GM23338 (cell line): Measurements from ENCODE around the gene PAK1. TPM values are rescaled to one million over a fixed set of nuclear protein-coding genes. Genes with fewer than 3 reads are reported as not detected.
A peak's percentile ranks its signal among the peaks of the same experiment; 100 is the strongest.

Experiments used
- ATAC-seq: fragments of 200-7000 bp; cut with Tn5 transposase; 3 replicates; pipeline ENCODE4 v1.9.1; 2020
- DNase-seq: peaks from one replicate; pipeline ENCODE4 v3.0.0-alpha.2; 2015; ENCODE audit warnings: low spot score
- H2AFZ ChIP-seq: fragments of 200-600 bp; sonication (generic); 2 replicates; pipeline ENCODE4 v1.8.0; 2016; ENCODE audit warnings: antibody characterized with exemption, mild to moderate bottlenecking, moderate library complexity
- H3F3A ChIP-seq: fragments of 200-600 bp; sonication (generic); replicated peaks from 2 replicates; pipeline ENCODE4 v1.8.0; 2017; ENCODE audit warnings: antibody characterized with exemption, mixed run types, low read depth
- H3K27ac ChIP-seq: fragments of 200-600 bp; sonication (generic); 2 replicates; pipeline ENCODE4 v1.6.1; 2016; ENCODE audit warnings: low read depth
- H3K27me3 ChIP-seq: fragments of 200-600 bp; sonication (generic); 2 replicates; pipeline ENCODE4 v1.8.0; 2016; ENCODE audit warnings: mild to moderate bottlenecking, mixed run types, moderate library complexity; ENCODE audit not compliant: insufficient read depth
- H3K36me3 ChIP-seq: fragments of 200-600 bp; sonication (generic); 2 replicates; pipeline ENCODE4 v1.8.0; 2016; ENCODE audit warnings: mild to moderate bottlenecking; ENCODE audit not compliant: insufficient read depth
- H3K4me1 ChIP-seq: fragments of 200-600 bp; sonication (generic); 2 replicates; pipeline ENCODE4 v1.8.0; 2016; ENCODE audit warnings: mild to moderate bottlenecking, moderate library complexity; ENCODE audit not compliant: insufficient read depth
- H3K4me2 ChIP-seq: fragments of 200-600 bp; sonication (generic); 2 replicates; pipeline ENCODE4 v1.7.1; 2017; ENCODE audit warnings: mixed run types
- H3K4me3 ChIP-seq: fragments of 200-600 bp; sonication (generic); 2 replicates; pipeline ENCODE4 v1.6.1; 2016; ENCODE audit warnings: mixed run types
- H3K79me2 ChIP-seq: fragments of 200-600 bp; sonication (generic); replicated peaks from 2 replicates; pipeline ENCODE4 v1.8.0; 2017; ENCODE audit warnings: mild to moderate bottlenecking; ENCODE audit not compliant: insufficient read depth
- H3K9me2 ChIP-seq: fragments of 200-600 bp; sonication (generic); 2 replicates; pipeline ENCODE4 v1.8.0; 2017; ENCODE audit not compliant: insufficient read depth
- H4K20me1 ChIP-seq: fragments of 200-600 bp; sonication (generic); replicated peaks from 2 replicates; pipeline ENCODE4 v1.8.0; 2017; ENCODE audit warnings: mild to moderate bottlenecking; ENCODE audit not compliant: insufficient read depth
- H3K27ac Mint-ChIP-seq: 2 replicates; pipeline ENCODE4 v1.8.0; 2020; ENCODE audit warnings: inconsistent platforms, mild to moderate bottlenecking, moderate library complexity, mixed read lengths
- H3K27me3 Mint-ChIP-seq: 3 replicates; pipeline ENCODE4 v1.8.0; 2022; ENCODE audit warnings: low read depth, mild to moderate bottlenecking, moderate library complexity, mixed read lengths, inconsistent platforms; ENCODE audit not compliant: insufficient read depth, poor library complexity
- H3K36me3 Mint-ChIP-seq: 3 replicates; pipeline ENCODE4 v1.8.0; 2021; ENCODE audit warnings: low read depth, mild to moderate bottlenecking, inconsistent platforms, moderate library complexity, mixed read lengths
- H3K4me1 Mint-ChIP-seq: 3 replicates; pipeline ENCODE4 v1.8.0; 2020; ENCODE audit warnings: mild to moderate bottlenecking, inconsistent platforms, mixed read lengths
- H3K4me3 Mint-ChIP-seq: 3 replicates; pipeline ENCODE4 v1.8.0; 2021; ENCODE audit warnings: moderate library complexity, mild to moderate bottlenecking, inconsistent platforms, mixed read lengths
- H3K9me3 Mint-ChIP-seq: 3 replicates; pipeline ENCODE4 v1.8.0; 2020; ENCODE audit warnings: moderate library complexity, mild to moderate bottlenecking, inconsistent platforms, mixed read lengths
- EZH2 ChIP-seq: fragments of 200-600 bp; sonication (generic); IDR thresholded peaks from one replicate; pipeline ENCODE4 v1.8.0; 2017; ENCODE audit warnings: antibody characterized with exemption, mild to moderate bottlenecking, low read depth; ENCODE audit not compliant: unreplicated experiment
- EZH2phosphoT487 ChIP-seq: fragments of 200-600 bp; sonication (generic); IDR thresholded peaks from one replicate; pipeline ENCODE4 v1.8.1; 2018; ENCODE audit warnings: antibody characterized with exemption; ENCODE audit not compliant: unreplicated experiment
- JUNB ChIP-seq: IDR thresholded peaks from one replicate; pipeline ENCODE4 v1.6.1; 2016; ENCODE audit warnings: antibody characterized with exemption; ENCODE audit not compliant: unreplicated experiment
- POLR2AphosphoS5 ChIP-seq: IDR thresholded peaks from 2 replicates; pipeline ENCODE4 v1.6.1; 2016; ENCODE audit warnings: antibody characterized with exemption, low read depth
- STAT1 ChIP-seq: IDR thresholded peaks from one replicate; pipeline ENCODE4 v1.6.1; 2016; ENCODE audit warnings: antibody characterized with exemption; ENCODE audit not compliant: unreplicated experiment
- ZNF114 ChIP-seq: fragments of 250-450 bp; sonication (Bioruptor Pico); IDR thresholded peaks from 2 replicates; pipeline ENCODE4 v1.5.0; 2020; ENCODE audit warnings: mild to moderate bottlenecking, moderate library complexity
- ZNF331 ChIP-seq: fragments of 250-450 bp; sonication (Bioruptor Pico); IDR thresholded peaks from 2 replicates; pipeline ENCODE4 v1.5.0; 2020; ENCODE audit warnings: low read depth, mild to moderate bottlenecking, moderate library complexity
- ZNF462 ChIP-seq: fragments of 250-450 bp; sonication (Bioruptor Pico); IDR thresholded peaks from 2 replicates; pipeline ENCODE4 v1.5.0; 2020; ENCODE audit warnings: mild to moderate bottlenecking, moderate library complexity
- polyA plus RNA-seq: library from polyadenylated mRNA; unstranded; fragments of >200 nt; fragmentation: Nextera tagmentation; extraction: Ambion mirVana; gene quantifications from 2 replicates; pipeline ENCODE4 v1.2.1, GENCODE V29; 2016
- total RNA-seq: library from RNA; depleted of rRNA; stranded (reverse); fragments of >200 nt; shearing (Covaris generic); gene quantifications from 2 replicates; pipeline ENCODE4 v1.2.3, GENCODE V29; 2014

The PAK1 gene
- total and polyA plus RNA-seq, 2 experiments from 2014 or later, result 102 to 175 TPM

GRCh38 chr11:77402218-77402556, 71.7 kb downstream of the PAK1 start:
- DNase-seq (peak; percentile 32), ATAC-seq (peak; percentile 42)
- Histone ChIP-seq H3K27ac (peak overlapping the region; percentile 74), H4K20me1 (peaks cover 87% of the 10 kb centered on the region), H3K4me3 (no peak overlapping the region), H3K79me2 (peaks cover 100% of the 10 kb centered on the region), H2AFZ (no peak overlapping the region), H3K9me2 (peaks cover 14% of the 10 kb centered on the region), H3K27me3 (no peaks in the 10 kb centered on the region), H3F3A (peaks cover 3% of the 10 kb centered on the region), H3K4me1 (peaks cover 49% of the 10 kb centered on the region), H3K36me3 (no peaks in the 10 kb centered on the region), H3K4me2 (peak overlapping the region; percentile 55; the same call in 1 of the 2 replicates)
- no peaks in the 10 kb centered on the region for H3K9me3 Mint-ChIP-seq
- H3K4me3 Mint-ChIP-seq, result no peak overlapping the region
- TF ChIP-seq ZNF331 (CRISPR knock-in tag) (no peak), ZNF114 (no peak), ZNF462 (CRISPR knock-in tag) (no peak), POLR2AphosphoS5 (no peak), JUNB (no peak), STAT1 (no peak), EZH2 (no peak), EZH2phosphoT487 (no peak)
- no peaks in the 10 kb centered on the region for H3K27me3 Mint-ChIP-seq
- peak overlapping the region; percentile 21; the same call in 1 of the 2 replicates for H3K27ac Mint-ChIP-seq
- H3K4me1 Mint-ChIP-seq, result peaks cover 26% of the 10 kb centered on the region
- peaks cover 17% of the 10 kb centered on the region; the same call in 2 of the 3 replicates for H3K36me3 Mint-ChIP-seq
